ENCODE results near the gene TDRD3.

DNA sequence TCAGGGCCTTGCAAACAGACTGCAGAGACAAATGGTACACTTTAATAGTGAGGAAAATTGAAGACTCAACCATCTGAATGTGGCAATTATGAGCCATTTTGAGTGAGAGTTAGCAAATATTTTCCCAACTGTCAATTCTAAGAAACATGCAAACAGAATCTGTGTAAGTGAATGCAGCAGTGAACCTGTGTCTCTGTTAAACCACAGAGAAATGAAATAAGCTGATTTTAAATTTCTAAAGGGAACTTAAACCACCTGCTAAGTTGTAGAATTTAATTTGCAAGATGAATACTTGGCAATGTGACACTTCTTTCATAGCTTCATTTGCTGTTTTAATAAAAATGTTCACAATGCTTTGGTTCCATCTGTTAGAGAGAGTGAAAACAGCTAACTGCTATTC lies 42.0 kb upstream of the TDRD3 start:
- TF ChIP-seq, protein P1, sequence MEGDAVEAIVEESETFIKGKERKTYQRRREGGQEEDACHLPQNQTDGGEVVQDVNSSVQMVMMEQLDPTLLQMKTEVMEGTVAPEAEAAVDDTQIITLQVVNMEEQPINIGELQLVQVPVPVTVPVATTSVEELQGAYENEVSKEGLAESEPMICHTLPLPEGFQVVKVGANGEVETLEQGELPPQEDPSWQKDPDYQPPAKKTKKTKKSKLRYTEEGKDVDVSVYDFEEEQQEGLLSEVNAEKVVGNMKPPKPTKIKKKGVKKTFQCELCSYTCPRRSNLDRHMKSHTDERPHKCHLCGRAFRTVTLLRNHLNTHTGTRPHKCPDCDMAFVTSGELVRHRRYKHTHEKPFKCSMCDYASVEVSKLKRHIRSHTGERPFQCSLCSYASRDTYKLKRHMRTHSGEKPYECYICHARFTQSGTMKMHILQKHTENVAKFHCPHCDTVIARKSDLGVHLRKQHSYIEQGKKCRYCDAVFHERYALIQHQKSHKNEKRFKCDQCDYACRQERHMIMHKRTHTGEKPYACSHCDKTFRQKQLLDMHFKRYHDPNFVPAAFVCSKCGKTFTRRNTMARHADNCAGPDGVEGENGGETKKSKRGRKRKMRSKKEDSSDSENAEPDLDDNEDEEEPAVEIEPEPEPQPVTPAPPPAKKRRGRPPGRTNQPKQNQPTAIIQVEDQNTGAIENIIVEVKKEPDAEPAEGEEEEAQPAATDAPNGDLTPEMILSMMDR (conservative IDR thresholded peaks at IDR 0.05; ENCODE audit: low read depth, low read length), result no peak
- TF ChIP-seq EZH2 (IDR thresholded peaks at IDR 0.05; ENCODE audit: low read length, unreplicated experiment), result no peak
